Activated CD4-positive, alpha-beta T cell treated with anti-CD3 and anti-CD28 coated beads, Interleukin-2, amount 50 U/mL, for 24 hours (primary cell): Measurements from ENCODE around the gene NEK11.
"Not testable (repeated sequence)": the region's sequence is repeated elsewhere in the genome, so short reads cannot be mapped to it uniquely, and the experiment has no call there.

Source experiments
- DNase-seq, 2 donors: peaks; one replicate each; pipeline ENCODE4 v3.0.0-alpha.2; 2020; ENCODE audit warnings: low read depth in 1 of 2, low spot score in 1 of 2

Gene NEK11

GRCh38 chr3:131353016-131353877 lies 326.6 kb downstream of the NEK11 start:
- DNase-seq, result no peak

GRCh38 chr3:131353986-131354385 lies 327.3 kb downstream of the NEK11 start:
- no peak for DNase-seq

- DNase-seq, result no peak
Measured at GRCh38 chr3:131356006-131356595, 329.4 kb downstream of the NEK11 start.

GRCh38 chr3:131357275-131357674 lies 330.6 kb downstream of the NEK11 start:
- no peak for DNase-seq

GRCh38 chr3:131360191-131360755 lies 333.6 kb downstream of the NEK11 start:
- DNase-seq, result no peak

GRCh38 chr3:131361066-131361463 lies 334.4 kb downstream of the NEK11 start:
- not testable (repeated sequence) for DNase-seq

GRCh38 chr3:131361464-131362421 lies 335.1 kb downstream of the NEK11 start:
- DNase-seq, result no peak

GRCh38 chr3:131363275-131363674 lies 336.6 kb downstream of the NEK11 start:
- DNase-seq, result no peak

GRCh38 chr3:131370935-131371687 lies 344.4 kb downstream of the NEK11 start:
- DNase-seq, result no peak

- DNase-seq, result no peak
Measured at GRCh38 chr3:131371688-131372066, 345.0 kb downstream of the NEK11 start.

- no peak for DNase-seq
Measured at GRCh38 chr3:131374741-131375140, 348.1 kb downstream of the NEK11 start.

- DNase-seq, result not testable (repeated sequence)
Measured at GRCh38 chr3:131380821-131381444, 354.3 kb downstream of the NEK11 start.

- DNase-seq, result peak; percentile 89 to 92
Measured at GRCh38 chr3:131381445-131382291, 355.0 kb downstream of the NEK11 start, which contains the start of gene NUDT16. NUDT16 (plus strand) TSS chr3:131381774; CDS start chr3:131381805, 31 bp downstream.

- no peak for DNase-seq
Measured at GRCh38 chr3:131386429-131387165, 359.9 kb downstream of the NEK11 start.

GRCh38 chr3:131387796-131388489 lies 361.3 kb downstream of the NEK11 start:
- no peak for DNase-seq

- DNase-seq, result no peak
Measured at GRCh38 chr3:131388490-131388799, 361.8 kb downstream of the NEK11 start.

- DNase-seq, result no peak
Measured at GRCh38 chr3:131390331-131390730, 363.7 kb downstream of the NEK11 start.

- DNase-seq, result no peak
Measured at GRCh38 chr3:131393051-131393450, 366.4 kb downstream of the NEK11 start.
